Esophagus squamous epithelium (tissue), 5 donors: ENCODE measurements around the gene TMPRSS5. TPM values are rescaled to one million over a fixed set of nuclear protein-coding genes. Genes with fewer than 3 reads are reported as not detected.

ENCODE experiments used
- DNase-seq: peaks from one replicate; lab custom pipeline; 2025; lab: John Stamatoyannopoulos, UW
- H3K27ac ChIP-seq, 4 donors: fragments of 200-600 bp; sonication (generic); one replicate each; pipeline ENCODE4 v1.5.1; 2016 to 2019; ENCODE audit warnings: mild to moderate bottlenecking in 1 of 4
- H3K27me3 ChIP-seq, 4 donors: fragments of 200-600 bp; sonication (generic); 1 replicate in 3 of 4; 2 replicates in 1 of 4; pipeline versions ENCODE4 v1.5.1 to v1.6.0; 2017 to 2021; ENCODE audit warnings: antibody characterized with exemption in 1 of 4
- H3K36me3 ChIP-seq, 3 donors: fragments of 200-600 bp; sonication (generic); one replicate each; pipeline ENCODE4 v1.5.1; 2016 to 2019
- H3K4me1 ChIP-seq, 3 donors: fragments of 200-600 bp; sonication (generic); one replicate each; pipeline ENCODE4 v1.5.1; 2017 to 2019
- H3K4me3 ChIP-seq, 4 donors: fragments of 200-600 bp; sonication (generic); 1 replicate in 3 of 4; 2 replicates in 1 of 4; pipeline ENCODE4 v1.5.1; 2016 to 2019; ENCODE audit warnings: mild to moderate bottlenecking in 2 of 4, moderate library complexity in 1 of 4
- H3K9me3 ChIP-seq, 3 donors: fragments of 200-600 bp; sonication (generic); one replicate each; pipeline ENCODE4 v1.5.1; 2016 to 2019
- POLR2A ChIP-seq, 4 donors: fragments of 450-650 bp; IDR thresholded peaks; one replicate each; pipeline ENCODE4 v1.6.1; 2017; ENCODE audit warnings: antibody characterized with exemption in 4 of 4, mild to moderate bottlenecking in 4 of 4, moderate library complexity in 3 of 4
- WGBS, 2 donors: methylation state at CpG; one replicate each; pipeline ENCODE4 v1.1.5; 2018; 5-methylcytosine and 5-hydroxymethylcytosine counted together
- intact Hi-C: fragments of 100-400 bp; cut with DNase I; formaldehyde crosslinking; loops from one replicate; pipeline ENCODE4 v1.15.0; 2022
- total RNA-seq, 4 donors: library from RNA; depleted of rRNA; stranded (reverse); fragments of >200 nt; gene quantifications; one replicate each; pipeline ENCODE4 v1.1.0, GENCODE V29; 2016
- TF ChIP-seq, protein P1 (sequence below), 6 experiments: fragments of 450-650 bp in 4 of 6; fragments of 200-600 bp in 2 of 6; sonication (generic) in 2 of 6; IDR thresholded peaks; one replicate each; pipeline ENCODE4 v1.5.1; 2016 to 2019; ENCODE audit warnings: antibody characterized with exemption in 6 of 6, mild to moderate bottlenecking in 4 of 6, moderate library complexity in 4 of 6
- donor health status: DM: yes; HTN: yes; CAD: no.

TMPRSS5 gene
- total RNA-seq, 4 donors from 2014 or later: 0.19 to 1.3 (median 0.35) TPM; not detected in 1

DNA sequence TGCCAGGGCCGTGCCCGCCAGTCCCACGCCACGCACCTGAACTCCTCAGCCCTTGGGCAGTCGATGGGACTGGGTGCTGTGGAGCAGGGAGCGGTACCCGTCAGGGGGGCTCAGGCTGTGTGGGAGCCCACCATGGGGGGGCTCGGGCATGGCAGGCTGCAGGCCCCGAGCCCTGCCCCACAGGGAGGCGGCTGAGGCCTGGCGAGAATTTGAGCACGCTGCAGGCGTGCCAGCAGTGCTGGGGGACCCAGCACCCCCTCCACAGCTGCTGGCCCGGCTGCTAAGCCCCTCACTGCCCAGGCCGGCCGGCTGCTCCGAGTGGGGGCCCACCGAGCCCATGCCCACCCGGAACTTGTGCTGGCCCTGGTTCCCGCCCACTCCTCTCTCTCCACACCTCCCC lies 56.8 kb downstream of the TMPRSS5 start:
- intact Hi-C loops: no loop called here
- Histone ChIP-seq H3K9me3 (no peaks in the 10 kb centered on the region), H3K4me3 (no peak overlapping the region), H3K36me3 (no peaks in the 10 kb centered on the region), H3K27me3 (no peaks in the 10 kb centered on the region), H3K4me1 (no peaks in the 10 kb centered on the region), H3K27ac (no peak overlapping the region)
- DNase-seq: no peak
- WGBS, 2 donors: 81% methylated on average over 15 of the region's 20 CpGs; no CpG with 5 or more reads in 1 of the 2 donors
- no peak for TF ChIP-seq POLR2A (IDR thresholded peaks at IDR 0.05)
- TF ChIP-seq, protein P1, sequence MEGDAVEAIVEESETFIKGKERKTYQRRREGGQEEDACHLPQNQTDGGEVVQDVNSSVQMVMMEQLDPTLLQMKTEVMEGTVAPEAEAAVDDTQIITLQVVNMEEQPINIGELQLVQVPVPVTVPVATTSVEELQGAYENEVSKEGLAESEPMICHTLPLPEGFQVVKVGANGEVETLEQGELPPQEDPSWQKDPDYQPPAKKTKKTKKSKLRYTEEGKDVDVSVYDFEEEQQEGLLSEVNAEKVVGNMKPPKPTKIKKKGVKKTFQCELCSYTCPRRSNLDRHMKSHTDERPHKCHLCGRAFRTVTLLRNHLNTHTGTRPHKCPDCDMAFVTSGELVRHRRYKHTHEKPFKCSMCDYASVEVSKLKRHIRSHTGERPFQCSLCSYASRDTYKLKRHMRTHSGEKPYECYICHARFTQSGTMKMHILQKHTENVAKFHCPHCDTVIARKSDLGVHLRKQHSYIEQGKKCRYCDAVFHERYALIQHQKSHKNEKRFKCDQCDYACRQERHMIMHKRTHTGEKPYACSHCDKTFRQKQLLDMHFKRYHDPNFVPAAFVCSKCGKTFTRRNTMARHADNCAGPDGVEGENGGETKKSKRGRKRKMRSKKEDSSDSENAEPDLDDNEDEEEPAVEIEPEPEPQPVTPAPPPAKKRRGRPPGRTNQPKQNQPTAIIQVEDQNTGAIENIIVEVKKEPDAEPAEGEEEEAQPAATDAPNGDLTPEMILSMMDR (IDR thresholded peaks at IDR 0.05): no peak

DNA sequence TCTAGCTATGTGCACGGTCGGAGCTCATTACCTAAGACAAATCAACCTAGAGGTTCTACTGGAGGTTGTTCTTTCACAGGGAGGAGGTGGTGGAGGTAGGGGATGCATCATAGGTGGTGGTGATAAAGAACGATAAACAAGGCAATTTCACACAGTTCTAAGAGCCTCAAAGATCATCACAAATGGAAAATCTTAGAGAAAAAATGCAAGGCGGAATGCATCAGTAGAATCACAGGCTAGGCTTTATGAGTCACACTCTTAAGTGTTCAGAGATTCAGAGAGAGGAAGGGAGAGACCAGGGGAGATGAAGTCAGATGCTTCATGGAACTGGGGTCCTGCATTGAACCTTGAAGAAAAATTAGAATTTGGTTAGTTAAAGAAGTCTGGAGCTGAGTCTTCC lies 58.3 kb downstream of the TMPRSS5 start:
- no peak for DNase-seq
- TF ChIP-seq, protein P1 (IDR thresholded peaks at IDR 0.05): no peak
- TF ChIP-seq POLR2A (IDR thresholded peaks at IDR 0.05): no peak
- no peak overlapping the region for H3K4me3 ChIP-seq
- 88 to 97% methylated on average over 4 of the region's 4 CpGs for WGBS, 2 donors
- no peaks in the 10 kb centered on the region for H3K9me3 ChIP-seq
- H3K27me3 ChIP-seq: no peaks in the 10 kb centered on the region
- H3K4me1 ChIP-seq: no peaks in the 10 kb centered on the region
- intact Hi-C loops: no loop called here
- H3K36me3 ChIP-seq: no peaks in the 10 kb centered on the region
- no peak overlapping the region for H3K27ac ChIP-seq

DNA sequence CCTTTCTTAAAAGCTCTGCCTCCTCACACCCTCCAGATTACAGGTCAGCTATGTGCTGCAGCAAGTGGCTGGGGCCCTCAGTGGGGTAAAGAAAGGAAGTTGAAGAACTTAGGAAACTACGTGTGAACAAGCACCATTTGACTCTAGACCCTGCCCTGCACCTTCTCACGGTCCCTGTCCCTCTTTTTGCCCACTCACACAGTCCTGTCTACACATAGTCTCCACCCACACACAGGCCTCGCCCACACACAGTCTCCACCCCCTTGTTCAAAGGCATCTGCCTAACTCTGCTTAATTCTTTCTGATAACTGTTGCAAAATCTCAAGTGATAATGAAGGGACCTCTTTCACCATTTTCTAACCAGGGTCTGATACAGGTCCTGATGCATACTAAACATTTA lies 59.0 kb downstream of the TMPRSS5 start:
- intact Hi-C loops: no loop called here
- Histone ChIP-seq H3K9me3 (no peaks in the 10 kb centered on the region), H3K36me3 (no peaks in the 10 kb centered on the region), H3K4me1 (no peaks in the 10 kb centered on the region), H3K4me3 (no peak overlapping the region), H3K27me3 (no peaks in the 10 kb centered on the region), H3K27ac (no peak overlapping the region)
- TF ChIP-seq, protein P1 (IDR thresholded peaks at IDR 0.05): no peak
- no peak for TF ChIP-seq POLR2A (IDR thresholded peaks at IDR 0.05)
- 34 to 65% methylated on average over 3 of the region's 3 CpGs for WGBS, 2 donors
- no peak for DNase-seq

DNA sequence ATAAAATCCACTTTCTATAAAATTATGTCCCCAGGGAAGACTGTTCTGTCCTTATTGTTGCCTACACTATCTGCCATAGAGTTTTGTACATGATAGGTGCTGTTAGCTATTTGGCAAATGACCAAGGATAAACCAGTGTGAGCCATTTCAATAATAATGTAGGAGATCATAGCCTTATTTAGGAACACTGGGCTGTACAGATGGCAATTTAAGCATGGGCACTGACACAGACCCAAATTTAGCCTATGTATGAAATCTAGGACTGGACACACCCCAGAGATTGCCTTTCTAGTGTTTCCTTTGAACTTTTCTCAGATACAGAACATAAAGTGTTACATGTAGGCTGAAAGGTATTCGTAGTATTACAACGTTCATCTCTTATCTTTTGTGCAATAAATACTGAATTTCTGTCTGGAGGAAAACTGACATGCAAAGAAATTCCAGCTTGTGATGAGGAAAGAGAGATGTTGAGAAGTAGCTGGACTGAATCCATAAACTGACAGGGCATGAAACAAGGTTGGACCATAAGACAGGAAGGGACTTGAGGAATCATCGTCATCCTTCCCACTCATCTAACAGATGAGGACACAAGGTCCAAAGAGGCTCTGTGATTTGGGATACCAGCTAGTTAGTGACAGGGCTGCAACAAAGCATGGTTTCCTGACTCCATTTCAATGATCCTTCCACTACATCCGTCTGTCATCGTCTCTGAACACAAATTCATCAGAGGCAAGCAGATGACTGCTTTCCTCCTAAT lies 60.3 kb downstream of the TMPRSS5 start:
- H3K27ac ChIP-seq: no peak overlapping the region
- H3K4me1 ChIP-seq: no peaks in the 10 kb centered on the region
- no peak for DNase-seq
- H3K27me3 ChIP-seq: no peaks in the 10 kb centered on the region
- no peak overlapping the region for H3K4me3 ChIP-seq
- intact Hi-C loops: no loop called here
- TF ChIP-seq, protein P1 (IDR thresholded peaks at IDR 0.05): no peak
- TF ChIP-seq POLR2A (IDR thresholded peaks at IDR 0.05): no peak
- H3K36me3 ChIP-seq: no peaks in the 10 kb centered on the region
- H3K9me3 ChIP-seq: no peaks in the 10 kb centered on the region
- 73 to 79% methylated on average over 5 of the region's 5 CpGs for WGBS, 2 donors

DNA sequence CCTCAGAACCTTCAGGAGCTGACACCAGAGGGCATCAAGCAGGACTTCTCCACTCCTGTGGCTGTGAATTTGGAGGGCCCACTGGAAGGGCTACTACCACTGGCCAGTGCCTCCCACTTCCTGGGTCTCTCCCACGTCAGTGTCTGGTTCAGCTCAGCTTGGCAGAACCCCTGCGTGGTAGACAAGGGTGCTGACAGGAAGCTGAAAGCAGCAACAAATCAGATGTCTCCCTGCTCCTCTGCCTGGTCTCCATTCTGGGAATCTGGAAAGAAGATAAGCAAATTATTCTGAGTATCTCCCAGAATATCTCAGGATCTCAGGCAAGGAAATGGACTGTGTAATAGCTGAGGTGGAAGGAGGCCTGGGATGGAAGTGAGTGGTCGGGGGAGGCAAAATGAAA lies 61.5 kb downstream of the TMPRSS5 start:
- Histone ChIP-seq H3K36me3 (no peaks in the 10 kb centered on the region), H3K9me3 (no peaks in the 10 kb centered on the region), H3K4me3 (no peak overlapping the region), H3K27ac (no peak overlapping the region), H3K4me1 (no peaks in the 10 kb centered on the region), H3K27me3 (no peaks in the 10 kb centered on the region)
- TF ChIP-seq POLR2A (IDR thresholded peaks at IDR 0.05): no peak
- TF ChIP-seq, protein P1 (IDR thresholded peaks at IDR 0.05): no peak
- WGBS, 2 donors: 61 to 85% methylated on average over 1 to 3 of the region's 3 CpGs
- no peak for DNase-seq
- intact Hi-C loops: no loop called here
